PC-9 (cell line): ENCODE data around the gene FHL3.

Experiments
- EZH2 ChIP-seq: fragments of 200-600 bp; sonication (generic); IDR thresholded peaks from 2 replicates; pipeline ENCODE4 v1.8.0; 2017; ENCODE audit warnings: antibody characterized with exemption, low read depth
- TF ChIP-seq, protein P1 (sequence below): fragments of 200-600 bp; sonication (generic); conservative IDR thresholded peaks from 2 replicates; pipeline ENCODE4 v1.6.1; 2017; ENCODE audit warnings: mixed run types, antibody characterized with exemption, mild to moderate bottlenecking, moderate library complexity

- TF ChIP-seq, protein P1, sequence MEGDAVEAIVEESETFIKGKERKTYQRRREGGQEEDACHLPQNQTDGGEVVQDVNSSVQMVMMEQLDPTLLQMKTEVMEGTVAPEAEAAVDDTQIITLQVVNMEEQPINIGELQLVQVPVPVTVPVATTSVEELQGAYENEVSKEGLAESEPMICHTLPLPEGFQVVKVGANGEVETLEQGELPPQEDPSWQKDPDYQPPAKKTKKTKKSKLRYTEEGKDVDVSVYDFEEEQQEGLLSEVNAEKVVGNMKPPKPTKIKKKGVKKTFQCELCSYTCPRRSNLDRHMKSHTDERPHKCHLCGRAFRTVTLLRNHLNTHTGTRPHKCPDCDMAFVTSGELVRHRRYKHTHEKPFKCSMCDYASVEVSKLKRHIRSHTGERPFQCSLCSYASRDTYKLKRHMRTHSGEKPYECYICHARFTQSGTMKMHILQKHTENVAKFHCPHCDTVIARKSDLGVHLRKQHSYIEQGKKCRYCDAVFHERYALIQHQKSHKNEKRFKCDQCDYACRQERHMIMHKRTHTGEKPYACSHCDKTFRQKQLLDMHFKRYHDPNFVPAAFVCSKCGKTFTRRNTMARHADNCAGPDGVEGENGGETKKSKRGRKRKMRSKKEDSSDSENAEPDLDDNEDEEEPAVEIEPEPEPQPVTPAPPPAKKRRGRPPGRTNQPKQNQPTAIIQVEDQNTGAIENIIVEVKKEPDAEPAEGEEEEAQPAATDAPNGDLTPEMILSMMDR: no peak
- no peak for TF ChIP-seq EZH2
These were observed 4.0 kb upstream of the FHL3 start for GRCh38 chr1:38009088-38009840.
